Endothelial cell (in vitro differentiated cells): ENCODE measurements around the gene TMEM87B. TPM values are rescaled to one million over a fixed set of nuclear protein-coding genes. Genes with fewer than 3 reads are reported as not detected.

Experiments used
- DNase-seq: peaks from one replicate; pipeline ENCODE4 v3.0.0; 2021; ENCODE audit warnings: low spot score
- H3K27ac Mint-ChIP-seq: one replicate; pipeline ENCODE4 v1.8.0; 2021; ENCODE audit warnings: mixed read lengths, inconsistent platforms; ENCODE audit not compliant: unreplicated experiment
- H3K27me3 Mint-ChIP-seq: one replicate; pipeline ENCODE4 v1.8.0; 2021; ENCODE audit warnings: mild to moderate bottlenecking, moderate library complexity, mixed read lengths, inconsistent platforms; ENCODE audit not compliant: unreplicated experiment
- H3K36me3 Mint-ChIP-seq: one replicate; pipeline ENCODE4 v1.8.0; 2021; ENCODE audit warnings: mild to moderate bottlenecking, low read depth, mixed read lengths, inconsistent platforms; ENCODE audit not compliant: unreplicated experiment
- H3K4me1 Mint-ChIP-seq: one replicate; pipeline ENCODE4 v1.8.0; 2021; ENCODE audit warnings: mild to moderate bottlenecking, mixed read lengths, inconsistent platforms; ENCODE audit not compliant: unreplicated experiment
- H3K4me3 Mint-ChIP-seq: one replicate; pipeline ENCODE4 v1.8.0; 2021; ENCODE audit warnings: mild to moderate bottlenecking, mixed read lengths, inconsistent platforms; ENCODE audit not compliant: unreplicated experiment
- H3K9me3 Mint-ChIP-seq: one replicate; pipeline ENCODE4 v1.8.0; 2021; ENCODE audit warnings: mixed read lengths, inconsistent platforms; ENCODE audit not compliant: unreplicated experiment
- CTCF ChIP-seq: fragments of 200-600 bp; sonication (generic); IDR thresholded peaks from one replicate; pipeline ENCODE4 v1.5.0; 2021; ENCODE audit warnings: antibody characterized with exemption; ENCODE audit not compliant: unreplicated experiment
- total RNA-seq: library from RNA; stranded (reverse); fragmentation: NEBNext Ultra II Directional; extraction: Animal tissue kit (Norgen Biotek cat#: 25700); gene quantifications from one replicate; pipeline ENCODE4 v1.2.1, GENCODE V29; 2021; ENCODE audit not compliant: unreplicated experiment

Gene TMEM87B
- total RNA-seq, 1 donor from 2014 or later = 22.6 TPM

GRCh38 chr2:112150851-112151250 is 95.8 kb downstream of the TMEM87B start:
- DNase-seq = no peak
- peaks cover 8% of the 10 kb centered on the region for H3K4me1 Mint-ChIP-seq
- H3K27me3 Mint-ChIP-seq = peaks cover 1% of the 10 kb centered on the region
- no peak overlapping the region for H3K27ac Mint-ChIP-seq
- no peak for TF ChIP-seq CTCF
- no peaks in the 10 kb centered on the region for H3K36me3 Mint-ChIP-seq
- no peaks in the 10 kb centered on the region for H3K9me3 Mint-ChIP-seq
- H3K4me3 Mint-ChIP-seq = no peak overlapping the region

- Mint-ChIP-seq H3K4me1 (peaks cover 8% of the 10 kb centered on the region), H3K36me3 (no peaks in the 10 kb centered on the region), H3K9me3 (no peaks in the 10 kb centered on the region), H3K4me3 (no peak overlapping the region), H3K27ac (no peak overlapping the region), H3K27me3 (peaks cover 1% of the 10 kb centered on the region)
- TF ChIP-seq CTCF = no peak
- no peak for DNase-seq
These were observed 96.2 kb downstream of the TMEM87B start for GRCh38 chr2:112151271-112151670.

- H3K27ac Mint-ChIP-seq = no peak overlapping the region
- no peak for TF ChIP-seq CTCF
- no peaks in the 10 kb centered on the region for H3K36me3 Mint-ChIP-seq
- H3K9me3 Mint-ChIP-seq = no peaks in the 10 kb centered on the region
- no peak overlapping the region for H3K4me3 Mint-ChIP-seq
- peaks cover 1% of the 10 kb centered on the region for H3K27me3 Mint-ChIP-seq
- H3K4me1 Mint-ChIP-seq = peaks cover 8% of the 10 kb centered on the region
- DNase-seq = no peak
These were observed 96.8 kb downstream of the TMEM87B start for GRCh38 chr2:112151701-112152440.

- Mint-ChIP-seq H3K9me3 (no peaks in the 10 kb centered on the region), H3K36me3 (no peaks in the 10 kb centered on the region), H3K4me1 (peaks cover 8% of the 10 kb centered on the region), H3K27ac (no peak overlapping the region), H3K27me3 (peaks cover 1% of the 10 kb centered on the region), H3K4me3 (no peak overlapping the region)
- TF ChIP-seq CTCF = no peak
- DNase-seq = no peak
These were observed 97.6 kb downstream of the TMEM87B start for GRCh38 chr2:112152476-112153178.

GRCh38 chr2:112153179-112153490 is 98.1 kb downstream of the TMEM87B start:
- peaks cover 8% of the 10 kb centered on the region for H3K4me1 Mint-ChIP-seq
- DNase-seq = no peak
- no peaks in the 10 kb centered on the region for H3K9me3 Mint-ChIP-seq
- H3K27ac Mint-ChIP-seq = no peak overlapping the region
- no peaks in the 10 kb centered on the region for H3K36me3 Mint-ChIP-seq
- peaks cover 1% of the 10 kb centered on the region for H3K27me3 Mint-ChIP-seq
- no peak for TF ChIP-seq CTCF
- no peak overlapping the region for H3K4me3 Mint-ChIP-seq
